AG04449 (cell line): ENCODE measurements around the gene OR4D2.

ENCODE experiments used
- CTCF ChIA-PET: fragments of 350-600 bp; formaldehyde crosslinking; extraction: SDS; loops from one replicate; lab custom pipeline; 2021; ENCODE audit warnings: antibody characterized with exemption; lab: Yijun Ruan, JAX
- POLR2A ChIA-PET: fragments of 400-600, 350-600 bp; formaldehyde crosslinking; extraction: SDS; loops from one replicate; lab custom pipeline; 2020; ENCODE audit warnings: antibody characterized with exemption, inconsistent platforms; lab: Yijun Ruan, JAX
- DNase-seq: peaks from one replicate; pipeline ENCODE4 v3.0.0-alpha.2; 2010; ENCODE audit warnings: low read depth, low spot score
- H3K4me3 ChIP-seq: 2 replicates; pipeline ENCODE4 v1.5.1; 2011; ENCODE audit warnings: low read depth, mild to moderate bottlenecking, control low read depth, low read length
- CTCF ChIP-seq: IDR thresholded peaks from one replicate; pipeline ENCODE4 v1.5.1; 2011; ENCODE audit warnings: mild to moderate bottlenecking, moderate library complexity, low read length, control low read depth, inconsistent platforms; ENCODE audit not compliant: insufficient read depth; ENCODE audit errors: missing control alignments

The OR4D2 gene

DNA sequence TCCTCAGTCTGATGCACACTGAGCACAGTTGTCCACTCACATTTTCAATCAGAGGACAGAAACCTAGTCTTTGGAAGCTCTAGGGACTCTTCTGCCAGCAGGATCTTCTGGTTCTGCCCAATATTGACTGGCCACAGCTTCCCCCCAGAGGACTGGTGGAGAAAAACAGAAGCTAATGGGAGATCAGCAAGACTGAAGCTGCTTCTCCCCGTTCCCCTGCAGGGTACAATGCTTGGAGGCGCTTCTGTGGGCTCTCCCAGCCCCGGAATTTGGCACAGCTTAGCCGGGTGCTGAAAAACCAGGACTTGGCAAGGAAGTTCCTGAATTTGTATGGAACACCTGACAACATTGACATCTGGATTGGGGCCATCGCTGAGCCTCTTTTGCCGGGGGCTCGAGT lies 36.1 kb downstream of the OR4D2 start:
- CTCF ChIA-PET = interaction anchor here (2.3 kb wide), 1 partner anchor 9 kb away, joined by 7 read pairs; no protein-coding TSS in a partner anchor
- no peak overlapping the region for H3K4me3 ChIP-seq
- POLR2A ChIA-PET = no interaction called here
- no peak for DNase-seq
- TF ChIP-seq CTCF = no peak

- CTCF ChIA-PET = no interaction called here
- POLR2A ChIA-PET = no interaction called here
- DNase-seq = no peak
- no peak for TF ChIP-seq CTCF
- no peak overlapping the region for H3K4me3 ChIP-seq
Observed at GRCh38 chr17:58204796-58205195, 38.0 kb downstream of the OR4D2 start.

DNA sequence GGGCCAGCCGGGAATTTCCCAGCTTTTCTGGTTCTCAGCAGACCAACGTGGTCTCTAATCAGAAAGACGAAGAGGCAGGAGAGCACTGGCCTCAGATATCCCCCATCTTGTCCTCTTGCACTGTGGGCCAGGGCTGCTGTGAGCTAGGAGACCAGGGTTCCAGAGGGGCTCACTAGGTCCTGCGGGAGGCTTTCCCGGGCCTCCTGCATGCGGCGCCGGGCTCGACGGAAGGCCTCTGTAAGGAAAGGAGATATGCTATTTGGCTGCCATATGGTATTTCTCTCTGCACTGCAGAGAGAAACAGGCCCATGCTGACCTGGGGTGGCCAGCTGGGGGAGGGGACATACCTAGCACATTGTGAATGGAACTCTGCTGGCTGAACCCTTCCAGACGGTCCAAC lies 39.2 kb downstream of the OR4D2 start:
- POLR2A ChIA-PET = no interaction called here

GRCh38 chr17:58207451-58207850 lies 40.7 kb downstream of the OR4D2 start:
- CTCF ChIA-PET = interaction anchor here (2.0 kb wide), 1 partner anchor 9 kb away, joined by 7 read pairs; no protein-coding TSS in a partner anchor
- H3K4me3 ChIP-seq = no peak overlapping the region
- TF ChIP-seq CTCF = no peak
- POLR2A ChIA-PET = no interaction called here
- no peak for DNase-seq

More for the DNA sequence above, 39.2 kb downstream of the OR4D2 start:
- CTCF ChIA-PET = interaction anchor here (0.6 to 0.9 kb wide), 2 partner anchors 9 to 29 kb away, joined by 3 read pairs; no protein-coding TSS in a partner anchor
- no peak for TF ChIP-seq CTCF
- H3K4me3 ChIP-seq = no peak overlapping the region
- DNase-seq = no peak

DNA sequence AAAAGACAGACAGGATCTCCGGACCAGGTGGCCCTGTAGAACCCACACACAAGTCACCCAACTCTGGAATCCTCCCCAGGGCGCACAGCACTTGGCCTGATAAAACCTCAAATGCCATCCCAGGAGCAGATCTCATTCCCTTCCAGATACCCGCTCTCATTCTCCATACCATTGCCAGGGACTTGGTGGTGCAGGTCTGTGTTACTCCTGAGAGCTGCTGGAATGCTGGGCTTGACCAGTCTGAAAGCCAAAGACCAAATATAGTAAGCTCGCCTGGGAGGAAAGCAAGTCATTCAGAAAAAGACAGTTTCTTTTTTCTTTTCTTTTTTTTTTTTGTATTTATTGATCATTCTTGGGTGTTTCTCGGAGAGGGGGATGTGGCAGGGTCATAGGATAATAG lies 41.6 kb downstream of the OR4D2 start:
- TF ChIP-seq CTCF = no peak
- H3K4me3 ChIP-seq = no peak overlapping the region
- no peak for DNase-seq
- POLR2A ChIA-PET = interaction anchor here (0.6 kb wide), 1 partner anchor 451 kb away, joined by 3 read pairs; no protein-coding TSS in a partner anchor
- CTCF ChIA-PET = interaction anchor here (2.0 kb wide), 1 partner anchor 9 kb away, joined by 7 read pairs; no protein-coding TSS in a partner anchor

GRCh38 chr17:58210922-58211321 lies 44.1 kb downstream of the OR4D2 start:
- no peak overlapping the region for H3K4me3 ChIP-seq
- ChIA-PET POLR2A (no interaction called here), CTCF (interaction anchor here (1.8 kb wide), 1 partner anchor 9 kb away, joined by 7 read pairs; no protein-coding TSS in a partner anchor)
- DNase-seq = no peak
- TF ChIP-seq CTCF = no peak
